ENCODE data around the gene PHC2.

The PHC2 gene

DNA sequence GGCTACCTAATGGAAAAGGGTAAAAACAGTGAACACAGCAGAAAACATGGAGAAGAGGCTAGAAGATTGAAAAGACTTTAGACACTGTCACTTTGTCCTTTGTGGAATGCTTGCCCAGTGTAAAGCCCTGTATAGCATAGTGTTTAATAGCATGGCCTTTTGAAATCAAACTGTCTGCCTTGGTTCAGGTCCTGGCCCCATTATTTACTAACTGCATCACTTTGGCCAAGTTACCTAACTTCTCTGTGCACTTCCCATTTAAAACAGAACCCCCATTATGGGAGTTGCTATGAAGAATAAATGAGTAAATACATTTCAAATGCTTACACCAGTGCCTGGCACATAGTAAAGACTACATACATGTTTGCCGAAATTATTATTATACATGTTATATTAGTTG is 12.1 kb downstream of the PHC2 start:
- Histone ChIP-seq H3K27ac (ENCODE audit: low read length) (no peak overlapping the region), H2AFZ (ENCODE audit: low read length) (no peak overlapping the region), H3K36me3 (replicated peaks; ENCODE audit: insufficient read depth, low read length) (no peaks in the 10 kb centered on the region), H3K79me2 (ENCODE audit: low read length) (no peaks in the 10 kb centered on the region), H3K9ac (ENCODE audit: low read length) (no peak overlapping the region), H3K27me3 (replicated peaks; ENCODE audit: insufficient read depth, low read length) (no peaks in the 10 kb centered on the region), H3K9me2 (replicated peaks; ENCODE audit: insufficient read depth, low read length) (no peaks in the 10 kb centered on the region), H3K4me1 (ENCODE audit: low read length) (no peaks in the 10 kb centered on the region), H3K4me3 (ENCODE audit: low read length) (no peak overlapping the region), H3F3A (ENCODE audit: insufficient read depth, low read length) (no peaks in the 10 kb centered on the region), H4K20me1 (ENCODE audit: insufficient read depth, low read length) (no peaks in the 10 kb centered on the region), H3K9me3 (replicated peaks; ENCODE audit: insufficient read depth, low read length) (no peaks in the 10 kb centered on the region), H3K4me2 (ENCODE audit: low read depth, low read length) (no peak overlapping the region)
- no peak for DNase-seq
- no peak for TF ChIP-seq EZH2 (optimal IDR thresholded peaks at IDR 0.05; ENCODE audit: low read depth, low read length)
- TF ChIP-seq EZH2phosphoT487 (IDR thresholded peaks at IDR 0.05; ENCODE audit: low read length) = no peak
- no peak for TF ChIP-seq CTCF (IDR thresholded peaks at IDR 0.05; ENCODE audit: low read length)

GRCh38 chr1:33414879-33415278 is 16.0 kb downstream of the PHC2 start:
- Histone ChIP-seq H3K4me3 (ENCODE audit: low read length) (no peak overlapping the region), H3K9me2 (replicated peaks; ENCODE audit: insufficient read depth, low read length) (no peaks in the 10 kb centered on the region), H3K27ac (ENCODE audit: low read length) (no peak overlapping the region), H2AFZ (ENCODE audit: low read length) (no peak overlapping the region), H3K79me2 (ENCODE audit: low read length) (no peaks in the 10 kb centered on the region), H3K4me1 (ENCODE audit: low read length) (no peaks in the 10 kb centered on the region), H3K9me3 (replicated peaks; ENCODE audit: insufficient read depth, low read length) (no peaks in the 10 kb centered on the region), H3K27me3 (replicated peaks; ENCODE audit: insufficient read depth, low read length) (no peaks in the 10 kb centered on the region), H3K36me3 (replicated peaks; ENCODE audit: insufficient read depth, low read length) (no peaks in the 10 kb centered on the region), H3F3A (ENCODE audit: insufficient read depth, low read length) (no peaks in the 10 kb centered on the region), H3K4me2 (ENCODE audit: low read depth, low read length) (no peak overlapping the region), H4K20me1 (ENCODE audit: insufficient read depth, low read length) (no peaks in the 10 kb centered on the region), H3K9ac (ENCODE audit: low read length) (no peak overlapping the region)
- TF ChIP-seq EZH2 (optimal IDR thresholded peaks at IDR 0.05; ENCODE audit: low read depth, low read length) = no peak
- TF ChIP-seq CTCF (IDR thresholded peaks at IDR 0.05; ENCODE audit: low read length) = no peak
- TF ChIP-seq EZH2phosphoT487 (IDR thresholded peaks at IDR 0.05; ENCODE audit: low read length) = no peak
- no peak for DNase-seq

DNA sequence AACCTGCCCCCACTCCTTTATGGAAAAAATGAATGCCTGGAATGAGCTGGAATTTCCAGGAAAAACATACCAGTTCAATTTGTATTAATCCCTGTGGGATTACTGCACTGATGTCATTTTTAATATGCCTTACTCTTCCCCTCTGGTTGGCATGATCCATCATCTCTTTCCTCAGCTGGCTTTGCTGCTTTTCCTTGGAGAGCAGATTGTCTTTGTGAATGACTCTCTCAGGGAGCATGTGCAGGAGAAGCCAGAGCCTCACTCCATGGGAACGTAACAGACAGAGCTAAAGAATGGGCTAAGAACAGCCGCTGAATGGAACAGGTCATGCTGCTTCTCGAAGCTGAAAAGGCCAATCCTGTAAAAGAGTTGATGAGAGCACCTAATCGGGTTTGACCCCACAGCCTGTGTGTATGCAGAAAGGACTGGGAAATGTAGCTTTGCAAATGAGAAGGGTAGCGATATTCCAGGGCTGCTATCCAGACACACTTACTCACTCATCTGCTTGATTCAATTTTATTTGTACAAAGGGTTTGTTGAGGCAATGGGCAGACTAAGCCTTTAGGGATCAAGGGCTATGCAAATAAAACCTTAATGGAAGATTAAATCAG is 20.7 kb downstream of the PHC2 start:
- no peak for DNase-seq

GRCh38 chr1:33408093-33408436 is 22.8 kb downstream of the PHC2 start:
- no peaks in the 10 kb centered on the region for H3K36me3 ChIP-seq (replicated peaks; ENCODE audit: insufficient read depth, low read length)
- H3K4me2 ChIP-seq (ENCODE audit: low read depth, low read length) = no peak overlapping the region
- H3K9me2 ChIP-seq (replicated peaks; ENCODE audit: insufficient read depth, low read length) = no peaks in the 10 kb centered on the region
- H4K20me1 ChIP-seq (ENCODE audit: insufficient read depth, low read length) = no peaks in the 10 kb centered on the region
- DNase-seq = no peak
- H3K9me3 ChIP-seq (replicated peaks; ENCODE audit: insufficient read depth, low read length) = no peaks in the 10 kb centered on the region
- no peaks in the 10 kb centered on the region for H3K27me3 ChIP-seq (replicated peaks; ENCODE audit: insufficient read depth, low read length)
- H3K9ac ChIP-seq (ENCODE audit: low read length) = no peak overlapping the region
- no peak overlapping the region for H2AFZ ChIP-seq (ENCODE audit: low read length)
- TF ChIP-seq CTCF (IDR thresholded peaks at IDR 0.05; ENCODE audit: low read length) = no peak
- TF ChIP-seq EZH2phosphoT487 (IDR thresholded peaks at IDR 0.05; ENCODE audit: low read length) = no peak
- TF ChIP-seq EZH2 (optimal IDR thresholded peaks at IDR 0.05; ENCODE audit: low read depth, low read length) = no peak
- no peaks in the 10 kb centered on the region for H3F3A ChIP-seq (ENCODE audit: insufficient read depth, low read length)
- no peak overlapping the region for H3K4me3 ChIP-seq (ENCODE audit: low read length)
- H3K79me2 ChIP-seq (ENCODE audit: low read length) = no peaks in the 10 kb centered on the region
- no peak overlapping the region for H3K27ac ChIP-seq (ENCODE audit: low read length)
- H3K4me1 ChIP-seq (ENCODE audit: low read length) = no peaks in the 10 kb centered on the region

More for the DNA sequence above, 20.7 kb downstream of the PHC2 start:
- no peak overlapping the region for H3K9ac ChIP-seq (ENCODE audit: low read length)
- no peaks in the 10 kb centered on the region for H3K4me1 ChIP-seq (ENCODE audit: low read length)
- H3K4me3 ChIP-seq (ENCODE audit: low read length) = no peak overlapping the region
- no peaks in the 10 kb centered on the region for H3K27me3 ChIP-seq (replicated peaks; ENCODE audit: insufficient read depth, low read length)
- no peak overlapping the region for H3K27ac ChIP-seq (ENCODE audit: low read length)
- H4K20me1 ChIP-seq (ENCODE audit: insufficient read depth, low read length) = no peaks in the 10 kb centered on the region
- H3K79me2 ChIP-seq (ENCODE audit: low read length) = no peaks in the 10 kb centered on the region
- H2AFZ ChIP-seq (ENCODE audit: low read length) = no peak overlapping the region
- H3F3A ChIP-seq (ENCODE audit: insufficient read depth, low read length) = no peaks in the 10 kb centered on the region
- no peak for TF ChIP-seq EZH2 (optimal IDR thresholded peaks at IDR 0.05; ENCODE audit: low read depth, low read length)
- no peaks in the 10 kb centered on the region for H3K36me3 ChIP-seq (replicated peaks; ENCODE audit: insufficient read depth, low read length)
- H3K9me2 ChIP-seq (replicated peaks; ENCODE audit: insufficient read depth, low read length) = no peaks in the 10 kb centered on the region
- H3K9me3 ChIP-seq (replicated peaks; ENCODE audit: insufficient read depth, low read length) = no peaks in the 10 kb centered on the region
- H3K4me2 ChIP-seq (ENCODE audit: low read depth, low read length) = no peak overlapping the region
